Stimulated activated CD4-positive, alpha-beta T cell treated with anti-CD3 and anti-CD28 coated beads, Interleukin-12 subunit alpha, Interleukin-12 subunit beta, amount 100 ng/mL, for 4 hours (primary cell): ENCODE results near the gene PAK5.

Experiments
- DNase-seq: peaks from one replicate; pipeline ENCODE4 v3.0.0-alpha.2; 2020

Gene PAK5

GRCh38 chr20:9490631-9491030, 348.2 kb downstream of the PAK5 start:
- no peak for DNase-seq

DNA sequence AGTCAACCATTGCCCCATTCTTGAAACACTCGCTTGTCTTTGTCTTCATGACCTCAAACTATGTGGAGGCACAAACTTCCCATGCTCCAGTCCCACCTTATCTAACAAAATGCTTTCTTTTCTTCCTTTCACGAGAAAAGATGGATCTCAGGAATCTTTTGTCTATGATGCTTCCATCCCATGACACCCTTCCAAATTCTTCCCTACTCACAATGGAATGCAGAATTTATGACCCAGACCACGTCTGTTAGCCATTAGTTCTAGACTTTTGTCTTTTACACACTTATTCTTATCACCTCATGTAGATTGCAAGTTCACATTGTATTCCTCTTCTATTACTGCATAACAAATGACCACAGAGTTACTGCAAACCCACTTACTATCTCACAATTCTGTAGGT, 348.7 kb downstream of the PAK5 start:
- no peak for DNase-seq

DNA sequence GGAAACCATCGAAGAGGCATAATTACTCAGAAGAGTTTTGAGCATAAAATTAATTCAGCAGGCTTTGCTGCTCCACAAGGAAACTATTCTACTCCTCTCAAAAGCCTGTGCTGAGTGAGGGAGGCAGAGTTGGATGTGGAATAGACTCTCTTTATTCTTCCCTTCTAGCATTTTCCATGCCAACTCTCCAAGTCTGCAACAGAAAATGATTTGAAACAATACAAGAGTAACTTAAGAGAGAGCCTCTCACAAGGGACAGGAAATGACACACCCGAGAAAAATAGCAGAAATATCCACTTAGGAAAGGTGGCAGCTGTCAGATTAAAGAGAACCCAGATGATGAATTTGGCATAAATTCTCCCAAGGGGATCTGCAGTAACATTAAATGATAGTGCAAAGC, 350.8 kb downstream of the PAK5 start:
- no peak for DNase-seq
